HepG2 (cell line): ENCODE results near the gene EFCAB11. TPM values are rescaled to one million over a fixed set of nuclear protein-coding genes. Genes with fewer than 3 reads are reported as not detected.

Experiments
- CCAR2 ChIP-seq: fragments of 200-400 bp; formaldehyde crosslinking; optimal IDR thresholded peaks from 2 replicates; pipeline ENCODE3; 2018; ENCODE audit warnings: low read depth, mild to moderate bottlenecking, low read length, moderate library complexity
- HOXD1 ChIP-seq: sonication (generic); formaldehyde crosslinking; IDR thresholded peaks from 2 replicates; pipeline ENCODE4 v1.5.0; 2020; ENCODE audit warnings: missing genetic modification reagents
- ISX ChIP-seq: sonication (generic); formaldehyde crosslinking; conservative IDR thresholded peaks from 2 replicates; pipeline ENCODE4 v1.5.0; 2020; ENCODE audit warnings: missing genetic modification reagents
- JUN ChIP-seq: sonication (generic); formaldehyde crosslinking; IDR thresholded peaks from 2 replicates; pipeline ENCODE4 v1.4.0; 2020; ENCODE audit warnings: mild to moderate bottlenecking, missing genetic modification reagents
- NFRKB ChIP-seq: fragments of 450-650 bp; IDR thresholded peaks from 2 replicates; pipeline ENCODE4 v1.6.1; 2017
- PBX2 ChIP-seq: IDR thresholded peaks from 2 replicates; pipeline ENCODE4 v1.6.1; 2016; ENCODE audit warnings: control low read depth
- ZBTB14 ChIP-seq: sonication (generic); formaldehyde crosslinking; IDR thresholded peaks from 2 replicates; pipeline ENCODE4 v1.4.0; 2020; ENCODE audit warnings: missing genetic modification reagents
- ZNF24 ChIP-seq: fragments of 450-650 bp; IDR thresholded peaks from 2 replicates; pipeline ENCODE4 v1.6.1; 2017; ENCODE audit warnings: antibody characterized with exemption, mild to moderate bottlenecking
- ZNF30 ChIP-seq: sonication (generic); formaldehyde crosslinking; IDR thresholded peaks from 2 replicates; pipeline ENCODE4 v1.5.0; 2020; ENCODE audit warnings: mild to moderate bottlenecking, missing genetic modification reagents
- ZNF597 ChIP-seq: sonication (generic); formaldehyde crosslinking; IDR thresholded peaks from 2 replicates; pipeline ENCODE4 v1.5.0; 2020; ENCODE audit warnings: missing genetic modification reagents
- ZSCAN30 ChIP-seq: sonication (generic); formaldehyde crosslinking; IDR thresholded peaks from 2 replicates; pipeline ENCODE4 v1.5.0; 2020; ENCODE audit warnings: mild to moderate bottlenecking, missing genetic modification reagents
- polyA plus RNA-seq, 8 experiments: library from polyadenylated mRNA; depleted of rRNA in 3 of 8; stranded (reverse) in 7 of 8; unstranded in 1 of 8; fragments of >200 nt; fragmentation: Illumina TruSeq in 4 of 8; extraction: Trizol in 4 of 8; gene quantifications; 2 replicates each; pipeline versions ENCODE4 v1.2.1 to v1.2.3, GENCODE V29; 2011 to 2016; ENCODE audit warnings: low read depth in 4 of 8, missing spikeins in 1 of 8, mixed read lengths in 1 of 8; ENCODE audit not compliant: insufficient read depth in 1 of 8
- total RNA-seq, 5 experiments: library from RNA; depleted of rRNA; stranded (reverse); fragments of >200 nt; fragmentation: Illumina TruSeq; extraction: Trizol; gene quantifications; 2 replicates each; pipeline ENCODE4 v1.2.3, GENCODE V29; 2016; ENCODE audit warnings: low read depth in 1 of 5
- TF ChIP-seq, protein P1 (sequence below): sonication (generic); formaldehyde crosslinking; IDR thresholded peaks from 2 replicates; pipeline ENCODE4 v1.4.0; 2020; ENCODE audit warnings: missing genetic modification reagents, borderline replicate concordance
- TF ChIP-seq, protein P2 (sequence below): sonication (generic); formaldehyde crosslinking; IDR thresholded peaks from 2 replicates; pipeline ENCODE4 v1.4.0; 2020; ENCODE audit warnings: mild to moderate bottlenecking, missing genetic modification reagents
- TF ChIP-seq, protein P3 (sequence below): sonication (generic); formaldehyde crosslinking; IDR thresholded peaks from 2 replicates; pipeline ENCODE4 v1.8.1; 2022; ENCODE audit warnings: mild to moderate bottlenecking, missing genetic modification reagents
- TF ChIP-seq, protein P4 (sequence below): sonication (generic); formaldehyde crosslinking; IDR thresholded peaks from 2 replicates; pipeline ENCODE4 v1.5.0; 2020; ENCODE audit warnings: missing genetic modification reagents

The EFCAB11 gene
- total and polyA plus RNA-seq, 2 of the 13 experiments (the other 11 are each of a cell fraction or from before 2014, with no cell fraction given), result 8.2 to 31.5 TPM

- TF ChIP-seq, protein P1, sequence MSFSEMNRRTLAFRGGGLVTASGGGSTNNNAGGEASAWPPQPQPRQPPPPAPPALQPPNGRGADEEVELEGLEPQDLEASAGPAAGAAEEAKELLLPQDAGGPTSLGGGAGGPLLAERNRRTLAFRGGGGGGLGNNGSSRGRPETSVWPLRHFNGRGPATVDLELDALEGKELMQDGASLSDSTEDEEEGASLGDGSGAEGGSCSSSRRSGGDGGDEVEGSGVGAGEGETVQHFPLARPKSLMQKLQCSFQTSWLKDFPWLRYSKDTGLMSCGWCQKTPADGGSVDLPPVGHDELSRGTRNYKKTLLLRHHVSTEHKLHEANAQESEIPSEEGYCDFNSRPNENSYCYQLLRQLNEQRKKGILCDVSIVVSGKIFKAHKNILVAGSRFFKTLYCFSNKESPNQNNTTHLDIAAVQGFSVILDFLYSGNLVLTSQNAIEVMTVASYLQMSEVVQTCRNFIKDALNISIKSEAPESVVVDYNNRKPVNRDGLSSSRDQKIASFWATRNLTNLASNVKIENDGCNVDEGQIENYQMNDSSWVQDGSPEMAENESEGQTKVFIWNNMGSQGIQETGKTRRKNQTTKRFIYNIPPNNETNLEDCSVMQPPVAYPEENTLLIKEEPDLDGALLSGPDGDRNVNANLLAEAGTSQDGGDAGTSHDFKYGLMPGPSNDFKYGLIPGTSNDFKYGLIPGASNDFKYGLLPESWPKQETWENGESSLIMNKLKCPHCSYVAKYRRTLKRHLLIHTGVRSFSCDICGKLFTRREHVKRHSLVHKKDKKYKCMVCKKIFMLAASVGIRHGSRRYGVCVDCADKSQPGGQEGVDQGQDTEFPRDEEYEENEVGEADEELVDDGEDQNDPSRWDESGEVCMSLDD (CRISPR knock-in tag), result no peak
- no peak for TF ChIP-seq JUN (CRISPR knock-in tag)
- no peak for TF ChIP-seq CCAR2
- TF ChIP-seq, protein P2, sequence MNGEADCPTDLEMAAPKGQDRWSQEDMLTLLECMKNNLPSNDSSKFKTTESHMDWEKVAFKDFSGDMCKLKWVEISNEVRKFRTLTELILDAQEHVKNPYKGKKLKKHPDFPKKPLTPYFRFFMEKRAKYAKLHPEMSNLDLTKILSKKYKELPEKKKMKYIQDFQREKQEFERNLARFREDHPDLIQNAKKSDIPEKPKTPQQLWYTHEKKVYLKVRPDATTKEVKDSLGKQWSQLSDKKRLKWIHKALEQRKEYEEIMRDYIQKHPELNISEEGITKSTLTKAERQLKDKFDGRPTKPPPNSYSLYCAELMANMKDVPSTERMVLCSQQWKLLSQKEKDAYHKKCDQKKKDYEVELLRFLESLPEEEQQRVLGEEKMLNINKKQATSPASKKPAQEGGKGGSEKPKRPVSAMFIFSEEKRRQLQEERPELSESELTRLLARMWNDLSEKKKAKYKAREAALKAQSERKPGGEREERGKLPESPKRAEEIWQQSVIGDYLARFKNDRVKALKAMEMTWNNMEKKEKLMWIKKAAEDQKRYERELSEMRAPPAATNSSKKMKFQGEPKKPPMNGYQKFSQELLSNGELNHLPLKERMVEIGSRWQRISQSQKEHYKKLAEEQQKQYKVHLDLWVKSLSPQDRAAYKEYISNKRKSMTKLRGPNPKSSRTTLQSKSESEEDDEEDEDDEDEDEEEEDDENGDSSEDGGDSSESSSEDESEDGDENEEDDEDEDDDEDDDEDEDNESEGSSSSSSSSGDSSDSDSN (CRISPR knock-in tag), result peak; percentile 86
- no peak for TF ChIP-seq HOXD1 (CRISPR knock-in tag)
- no peak for TF ChIP-seq ZBTB14
- TF ChIP-seq ZNF30, result no peak
- TF ChIP-seq ZNF597 (CRISPR knock-in tag), result no peak
- no peak for TF ChIP-seq ZNF24
- TF ChIP-seq, protein P3, sequence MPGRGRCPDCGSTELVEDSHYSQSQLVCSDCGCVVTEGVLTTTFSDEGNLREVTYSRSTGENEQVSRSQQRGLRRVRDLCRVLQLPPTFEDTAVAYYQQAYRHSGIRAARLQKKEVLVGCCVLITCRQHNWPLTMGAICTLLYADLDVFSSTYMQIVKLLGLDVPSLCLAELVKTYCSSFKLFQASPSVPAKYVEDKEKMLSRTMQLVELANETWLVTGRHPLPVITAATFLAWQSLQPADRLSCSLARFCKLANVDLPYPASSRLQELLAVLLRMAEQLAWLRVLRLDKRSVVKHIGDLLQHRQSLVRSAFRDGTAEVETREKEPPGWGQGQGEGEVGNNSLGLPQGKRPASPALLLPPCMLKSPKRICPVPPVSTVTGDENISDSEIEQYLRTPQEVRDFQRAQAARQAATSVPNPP, result no peak; the same call in 1 of the 2 replicates
- TF ChIP-seq, protein P4, sequence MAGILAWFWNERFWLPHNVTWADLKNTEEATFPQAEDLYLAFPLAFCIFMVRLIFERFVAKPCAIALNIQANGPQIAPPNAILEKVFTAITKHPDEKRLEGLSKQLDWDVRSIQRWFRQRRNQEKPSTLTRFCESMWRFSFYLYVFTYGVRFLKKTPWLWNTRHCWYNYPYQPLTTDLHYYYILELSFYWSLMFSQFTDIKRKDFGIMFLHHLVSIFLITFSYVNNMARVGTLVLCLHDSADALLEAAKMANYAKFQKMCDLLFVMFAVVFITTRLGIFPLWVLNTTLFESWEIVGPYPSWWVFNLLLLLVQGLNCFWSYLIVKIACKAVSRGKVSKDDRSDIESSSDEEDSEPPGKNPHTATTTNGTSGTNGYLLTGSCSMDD (CRISPR knock-in tag), result no peak
- no peak for TF ChIP-seq ISX
- TF ChIP-seq NFRKB, result no peak
- TF ChIP-seq ZSCAN30 (CRISPR knock-in tag), result no peak
- TF ChIP-seq PBX2 (CRISPR knock-in tag), result peak; percentile 87
Measured at GRCh38 chr14:89954070-89955021, at the start of gene EFCAB11 (continued).
